Pons (tissue), 1 donor: ENCODE measurements around the gene N4BP2L1.

Experiments
- DNase-seq: peaks from one replicate; pipeline ENCODE4 v3.0.0-alpha.2; 2016; ENCODE audit warnings: low spot score

N4BP2L1 gene

DNA sequence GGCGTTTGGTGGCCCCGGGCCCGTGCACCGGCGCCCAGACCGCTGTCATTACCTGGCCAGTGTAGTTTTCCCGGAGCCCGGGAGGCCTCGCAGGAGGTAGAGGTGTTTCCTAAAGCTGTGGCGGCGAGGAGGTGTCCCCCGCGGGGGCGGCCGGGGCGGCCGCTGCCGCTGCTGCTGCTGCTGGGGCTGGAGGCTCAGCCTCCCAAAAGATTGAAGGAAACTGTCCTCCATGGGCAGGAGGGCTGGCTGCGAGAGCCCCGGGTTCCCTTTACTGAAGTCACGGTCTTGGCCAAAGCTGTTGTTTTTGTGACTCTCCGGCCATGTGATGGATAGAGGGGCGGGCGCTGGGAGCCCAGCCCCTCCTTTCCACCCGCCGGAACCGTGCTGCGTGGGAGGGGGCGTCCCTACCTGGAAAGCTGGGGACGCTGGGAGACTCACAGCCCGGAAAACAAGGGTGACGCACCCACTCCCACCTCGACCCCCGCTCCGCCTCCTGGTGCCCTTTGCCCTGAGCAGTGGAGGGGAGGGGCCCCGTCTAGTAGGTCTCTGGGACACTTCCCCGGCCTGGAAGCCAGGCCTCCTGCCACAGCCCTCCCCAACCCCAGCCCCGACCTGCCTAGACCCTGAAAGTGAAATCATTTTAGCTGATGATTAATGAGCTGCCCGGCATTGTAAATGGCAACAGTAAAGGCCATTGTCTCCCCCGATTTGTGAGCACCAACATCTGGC is at the start of gene N4BP2L1:
Gene N4BP2L1, minus strand, starts transcription at position 279 of the 729 bp plus-strand sequence. Its CDS starts 48 bp downstream, at position 231.
- DNase-seq: peak; percentile 86

DNA sequence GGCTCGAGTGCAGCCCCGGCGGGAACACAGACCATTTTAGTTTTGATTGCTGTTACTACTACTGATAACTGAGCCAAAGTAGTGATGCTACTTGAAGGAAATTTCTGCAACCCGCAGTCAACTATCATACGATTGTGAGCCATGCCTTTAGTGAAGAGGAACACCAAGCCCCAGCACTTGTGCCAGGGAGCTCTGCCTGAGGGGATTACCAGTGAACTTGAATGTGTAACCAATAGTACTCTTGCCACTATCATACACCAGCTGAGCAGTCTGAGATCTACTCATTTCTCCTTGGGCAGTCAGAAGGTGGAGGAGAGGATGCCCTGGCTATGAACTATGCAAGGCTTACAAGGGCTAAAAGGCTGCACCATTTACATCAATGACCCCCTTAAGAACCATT is 49.0 kb upstream of the N4BP2L1 start:
- DNase-seq: no peak

DNA sequence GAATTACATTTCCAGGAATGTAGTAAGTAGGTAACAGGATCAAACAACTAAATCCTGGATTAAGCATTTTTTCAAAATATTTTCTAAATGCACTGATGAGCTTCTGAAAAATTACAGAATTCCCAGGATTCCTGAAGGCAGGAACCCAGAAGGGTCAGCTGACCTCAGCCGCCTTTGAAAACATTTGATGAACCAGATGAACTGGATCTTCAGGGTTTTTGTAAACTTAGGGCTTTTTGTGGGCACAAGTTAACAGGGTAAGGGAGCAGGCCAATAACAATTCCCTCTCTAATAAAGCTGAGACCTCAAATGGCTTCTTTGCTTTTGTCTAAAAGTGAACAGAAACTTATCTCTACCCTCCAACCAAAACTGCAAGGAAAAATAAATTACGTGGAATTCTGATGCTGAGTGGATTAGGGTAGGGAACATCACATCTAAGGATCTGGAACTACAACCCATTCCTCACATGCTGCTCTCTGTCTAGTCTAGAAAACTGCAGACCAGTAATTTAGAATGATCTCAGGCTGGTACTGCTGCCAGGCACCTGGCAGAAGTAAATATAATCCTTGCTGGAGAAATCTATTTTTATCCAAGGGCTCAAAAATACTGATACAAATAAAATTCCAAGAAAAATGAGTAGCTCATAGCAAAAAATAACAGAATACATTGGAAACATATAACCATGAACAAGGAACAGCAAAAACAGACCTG is 48.2 kb upstream of the N4BP2L1 start:
- DNase-seq: no peak

DNA sequence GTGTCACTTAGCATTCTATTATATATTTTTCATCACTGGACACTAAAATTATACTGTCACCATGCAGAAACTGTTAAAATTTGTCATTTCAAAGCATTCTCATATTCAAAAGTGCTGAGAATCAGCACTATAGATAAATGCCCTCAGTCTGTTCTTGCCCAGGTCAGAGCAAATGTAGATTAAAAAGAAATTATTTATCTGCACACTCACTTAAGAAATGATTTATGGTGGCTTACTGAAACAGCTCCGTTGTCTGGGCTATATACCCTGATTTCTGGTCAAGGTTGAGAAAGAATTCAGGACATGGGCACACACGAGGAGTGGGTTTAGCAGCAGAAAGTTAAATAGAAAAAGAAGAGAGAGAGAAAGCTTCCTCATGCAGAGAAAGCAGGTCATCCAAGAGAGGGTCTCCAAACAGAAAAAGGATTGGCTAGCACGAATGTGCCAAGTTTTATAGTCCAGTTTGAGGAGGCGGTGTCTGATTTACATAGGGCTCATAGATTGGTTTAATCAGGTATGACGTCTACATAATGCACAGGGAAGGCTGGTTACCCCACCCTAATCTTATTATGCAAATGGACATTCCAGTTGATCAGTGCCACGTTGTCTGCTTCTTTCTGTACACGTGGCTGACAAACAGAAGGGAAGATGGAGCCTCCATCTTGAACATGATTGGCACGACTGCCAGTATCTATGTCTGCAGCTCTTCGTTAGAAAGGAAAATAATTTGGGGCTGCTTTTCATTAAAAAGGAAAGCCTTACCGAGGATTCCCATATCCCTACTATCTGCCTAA is 47.3 kb upstream of the N4BP2L1 start:
- no peak for DNase-seq

DNA sequence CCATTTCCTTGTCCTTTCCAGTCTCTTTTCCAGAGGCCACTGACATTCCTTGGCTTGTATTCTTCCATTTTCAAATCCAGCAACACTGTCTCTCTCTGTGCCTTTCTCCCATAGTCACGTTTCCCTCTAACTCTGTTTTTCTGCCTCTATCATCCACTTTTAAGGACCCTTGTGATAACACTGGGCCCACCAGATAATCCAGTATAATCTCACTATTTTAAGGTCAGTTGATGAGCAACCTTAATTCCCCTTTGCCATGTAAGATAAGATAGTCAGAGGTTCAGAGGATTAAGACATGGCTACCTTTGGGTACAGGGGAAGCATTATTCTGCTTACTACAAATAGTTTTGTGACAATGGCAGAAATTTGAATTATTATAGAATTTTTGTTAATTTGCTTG is 45.7 kb upstream of the N4BP2L1 start:
- no peak for DNase-seq

DNA sequence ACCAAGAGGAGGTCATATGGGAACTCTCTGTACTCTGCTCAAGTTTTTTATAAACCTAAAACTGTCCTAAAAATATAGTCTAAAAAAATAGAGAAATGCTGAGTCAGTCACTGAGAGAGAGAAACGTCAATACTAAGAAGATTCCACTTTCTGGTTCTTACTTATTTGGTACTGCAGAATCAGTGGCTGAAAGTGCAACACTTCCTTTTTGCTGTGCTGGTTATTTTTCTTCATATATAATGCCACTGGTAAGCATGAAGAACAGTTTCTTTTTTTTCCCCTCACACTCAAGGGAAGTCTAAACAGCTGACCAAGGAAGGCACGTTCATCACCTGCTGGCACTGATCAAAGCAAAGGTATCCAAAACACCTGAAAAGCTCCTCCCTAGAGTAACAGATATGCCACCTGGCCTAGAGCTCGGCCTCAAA is 44.3 kb upstream of the N4BP2L1 start:
- DNase-seq: peak; percentile 39

DNA sequence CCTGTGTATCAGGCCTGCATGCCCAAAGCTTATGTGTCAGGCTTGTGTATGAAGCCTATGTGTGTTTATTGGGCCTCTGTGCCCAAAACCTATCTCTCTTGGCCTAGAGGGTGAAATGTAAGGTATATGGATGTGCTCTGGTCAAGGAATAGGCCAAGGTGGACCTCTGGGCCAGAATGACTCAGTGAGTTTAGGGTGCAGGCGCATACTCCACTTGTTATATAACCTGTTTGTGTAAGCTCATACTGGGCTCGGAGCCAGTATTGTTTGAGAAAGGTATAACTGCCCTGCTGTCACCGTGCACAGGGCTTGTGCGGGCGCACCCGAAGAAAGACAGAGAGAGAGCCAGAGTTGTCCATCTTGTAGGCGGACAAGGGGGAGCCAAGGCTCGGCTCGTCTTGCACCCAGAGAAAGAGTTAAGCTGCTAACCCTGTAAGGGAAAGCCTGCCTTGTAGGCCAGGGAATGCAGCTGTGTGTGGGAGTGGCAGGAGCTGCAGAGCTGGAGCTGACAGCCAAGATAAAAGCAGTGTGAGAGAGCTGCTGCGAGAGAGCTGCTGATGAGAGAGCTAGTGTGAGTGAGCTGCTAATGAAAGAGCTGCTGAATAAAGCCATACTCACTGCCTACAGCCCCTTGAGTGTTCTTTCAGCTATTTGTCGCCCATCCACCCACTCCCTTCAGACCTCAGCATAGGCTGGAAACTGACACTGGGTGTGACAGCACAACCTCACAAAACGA is 43.4 kb upstream of the N4BP2L1 start:
- peak; percentile 61 for DNase-seq

DNA sequence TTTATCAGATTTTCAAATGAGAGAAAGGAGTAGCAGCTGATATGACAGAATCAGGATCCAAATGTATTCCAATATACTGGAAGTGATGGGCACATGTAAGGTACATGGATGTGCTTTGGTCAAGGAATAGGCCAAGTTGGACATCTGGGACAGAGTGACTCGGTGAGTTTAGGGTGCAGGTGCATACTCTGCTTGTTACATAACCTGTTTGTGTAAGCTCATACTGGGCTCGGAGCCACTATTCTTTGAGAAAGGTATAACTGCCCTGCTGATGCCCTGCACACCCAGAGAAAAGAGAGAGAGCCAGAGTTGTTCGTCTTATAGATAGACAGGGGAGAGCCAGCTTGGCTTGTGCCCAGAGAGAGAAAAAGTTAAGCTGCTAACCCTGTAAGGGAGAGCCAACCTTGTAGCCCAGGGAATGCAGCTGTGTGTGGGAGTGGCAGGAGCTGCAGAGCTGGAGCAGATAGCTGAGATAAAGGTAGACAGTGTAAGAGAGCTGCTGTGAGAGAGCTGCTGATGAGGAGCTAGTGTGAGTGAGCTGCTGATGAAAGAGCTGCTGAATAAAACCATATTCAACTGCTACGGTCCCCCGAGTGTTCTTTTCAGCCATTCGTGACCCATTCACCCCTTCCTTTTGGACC is 40.7 kb upstream of the N4BP2L1 start:
- DNase-seq: no peak

DNA sequence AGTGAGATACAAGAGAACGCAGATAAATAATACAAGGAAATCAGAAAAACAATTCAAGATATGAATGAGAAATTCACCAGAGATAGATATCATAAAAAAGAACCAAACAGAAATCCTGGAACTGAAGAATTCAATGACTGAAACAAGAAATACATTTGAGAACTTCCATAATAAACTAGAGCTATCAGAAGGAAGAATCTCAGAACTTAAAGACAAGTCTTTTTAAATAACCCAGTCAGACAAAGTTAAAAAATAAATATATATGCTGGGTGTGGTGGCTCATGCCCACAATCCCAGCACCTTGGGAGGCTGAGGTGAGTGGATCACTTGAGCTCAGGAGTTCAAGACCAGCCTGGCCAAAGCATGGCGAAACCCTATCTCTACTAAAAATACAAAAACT is 28.7 kb upstream of the N4BP2L1 start:
- DNase-seq: no peak

DNA sequence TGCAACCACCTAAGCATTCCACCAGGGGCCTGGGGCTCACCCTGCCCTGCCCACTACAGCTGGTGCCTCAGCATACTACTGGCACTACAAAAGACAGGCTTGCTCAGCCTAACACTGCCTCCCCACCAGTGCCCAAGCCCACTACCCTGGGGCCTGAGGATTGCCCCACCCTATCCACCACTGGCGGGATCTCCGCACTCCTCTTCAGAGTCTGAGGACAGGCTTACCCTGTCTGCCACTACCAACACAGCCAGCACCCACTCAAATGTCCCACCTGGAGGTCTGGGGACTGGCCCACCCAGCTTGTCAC is 27.6 kb upstream of the N4BP2L1 start:
- DNase-seq: no peak

DNA sequence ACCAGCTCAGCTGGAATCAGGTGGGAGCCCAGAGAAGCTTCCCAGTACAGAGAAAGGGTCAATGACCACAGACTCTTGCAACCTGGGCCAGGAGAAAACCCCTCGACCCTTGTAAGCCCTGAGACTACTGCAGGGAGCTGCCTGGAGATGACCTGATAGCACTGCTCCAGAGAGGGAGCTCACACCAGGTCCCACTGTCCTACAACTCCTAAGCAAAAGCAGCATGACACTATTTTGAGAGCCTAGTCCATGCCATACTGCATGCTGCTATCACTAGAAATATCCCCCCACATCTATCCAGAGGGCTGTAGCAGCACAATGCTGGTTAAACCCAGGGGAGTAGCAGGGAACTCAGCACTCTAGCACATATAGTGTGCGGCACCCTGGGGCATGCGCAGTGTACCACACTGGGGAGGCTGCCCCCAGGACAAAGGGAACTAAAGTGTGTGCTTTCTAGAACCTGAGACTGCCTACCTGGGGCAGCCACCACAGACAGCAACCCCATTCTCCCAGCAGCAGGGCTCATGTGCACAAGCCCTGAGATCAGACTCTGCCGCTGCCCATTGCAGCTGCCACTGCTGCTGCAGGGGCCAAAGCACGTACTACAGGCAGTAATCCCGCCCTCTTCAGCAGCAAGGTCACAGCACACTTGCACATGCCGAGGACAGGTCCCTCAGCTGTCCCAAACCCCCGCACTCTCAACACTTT is 27.1 kb upstream of the N4BP2L1 start:
- no peak for DNase-seq

DNA sequence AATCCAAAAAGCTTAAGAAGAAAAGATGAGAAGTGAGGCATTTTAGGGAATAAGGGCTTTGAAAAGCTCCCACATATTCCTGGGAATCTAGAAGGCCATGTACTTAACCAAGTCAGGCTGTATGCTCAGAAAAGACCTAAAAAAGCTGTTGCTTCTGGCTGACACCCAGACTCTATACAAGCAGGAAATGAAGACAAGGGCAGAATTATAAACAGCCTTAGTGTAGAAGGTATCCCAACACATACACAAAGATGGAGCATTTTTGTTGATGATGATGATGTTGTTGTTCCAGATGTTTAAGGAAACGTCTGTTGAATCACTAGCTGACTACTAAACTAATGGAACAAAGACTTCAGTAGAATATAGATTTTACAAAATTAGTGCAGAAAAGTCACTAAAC is 26.1 kb upstream of the N4BP2L1 start:
- DNase-seq: no peak

DNA sequence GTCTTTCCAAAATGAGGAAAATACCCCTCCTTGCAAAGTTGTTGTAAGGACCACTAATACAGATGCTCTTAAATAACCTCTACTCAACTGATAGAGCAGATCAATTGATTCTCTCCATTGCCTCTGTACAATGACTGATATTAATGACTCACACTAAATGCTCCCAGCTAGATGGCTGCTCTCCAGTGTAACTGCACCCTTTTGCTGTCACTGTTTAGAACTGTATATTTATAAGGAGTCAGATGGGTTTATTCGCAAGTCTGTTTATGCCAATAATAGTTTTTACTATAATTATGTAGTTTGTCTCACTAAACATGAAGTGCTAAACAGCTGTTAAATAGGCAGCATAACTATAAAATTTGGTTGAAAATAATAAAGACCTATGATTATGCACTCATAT is 21.0 kb upstream of the N4BP2L1 start:
- no peak for DNase-seq

DNA sequence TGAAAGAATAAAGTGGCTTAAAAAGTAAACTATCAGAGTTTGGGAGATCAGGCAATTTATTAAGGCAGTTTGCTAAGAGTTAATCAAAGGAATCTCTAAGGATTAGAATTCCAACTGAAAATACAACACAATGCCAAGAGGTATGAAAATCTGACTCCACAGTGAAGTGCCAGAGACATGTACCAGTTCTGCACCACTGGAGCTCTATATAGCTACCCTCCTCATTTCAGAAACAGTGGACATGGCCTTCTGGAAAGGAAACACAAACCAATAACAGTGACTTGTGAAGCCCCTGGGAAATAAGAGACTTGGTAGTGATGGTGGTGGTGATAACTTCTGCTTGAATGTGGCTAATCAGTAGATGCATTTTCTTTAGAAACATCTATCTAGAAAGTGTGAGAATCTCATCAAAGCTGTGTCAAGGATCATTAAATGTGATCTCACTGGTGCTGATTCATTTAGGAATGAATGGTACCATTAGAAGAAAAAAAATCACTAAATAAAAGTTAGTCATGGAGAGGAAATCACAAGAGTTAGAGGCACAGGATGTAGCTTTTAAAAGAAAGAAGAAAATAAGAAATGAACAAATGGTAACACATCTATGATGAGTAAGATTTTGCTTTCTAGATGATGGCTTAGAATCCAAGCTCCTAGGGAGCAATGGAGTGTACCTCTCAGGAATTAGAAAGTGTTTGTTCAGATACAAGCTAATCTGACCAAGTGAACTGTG is 20.1 kb upstream of the N4BP2L1 start:
- DNase-seq: no peak

DNA sequence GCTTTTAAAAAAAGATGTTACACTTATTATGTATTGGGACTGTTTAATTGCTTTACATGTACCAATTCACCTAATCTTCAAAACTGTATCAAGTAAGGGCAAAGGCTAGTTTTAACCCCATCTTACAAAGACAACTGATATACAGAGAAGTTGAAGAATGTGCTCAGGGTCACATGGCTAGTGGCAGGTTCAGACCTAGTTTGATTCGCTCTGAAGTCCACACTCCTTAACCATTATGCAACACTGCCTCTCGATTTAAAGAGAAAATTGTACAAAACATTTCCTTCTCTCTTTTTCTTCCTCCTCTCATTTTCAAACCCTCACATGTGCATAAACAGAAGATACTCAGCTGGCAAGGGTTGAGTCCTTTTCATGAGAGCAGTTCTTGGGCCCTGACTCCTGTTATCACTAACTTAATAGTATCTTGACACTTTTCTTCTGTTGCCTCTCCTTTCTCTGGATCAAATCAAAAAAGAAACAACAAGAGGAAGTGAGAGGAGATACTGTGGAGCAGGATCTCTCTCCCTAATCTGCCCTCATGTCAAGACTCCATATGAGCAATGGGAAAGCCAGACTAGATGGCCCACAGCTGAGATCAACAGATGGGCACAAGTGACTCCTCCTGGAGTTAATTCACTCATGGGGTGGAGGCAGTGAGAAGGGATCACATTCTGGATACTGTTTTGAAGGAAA is 19.0 kb upstream of the N4BP2L1 start:
- no peak for DNase-seq

DNA sequence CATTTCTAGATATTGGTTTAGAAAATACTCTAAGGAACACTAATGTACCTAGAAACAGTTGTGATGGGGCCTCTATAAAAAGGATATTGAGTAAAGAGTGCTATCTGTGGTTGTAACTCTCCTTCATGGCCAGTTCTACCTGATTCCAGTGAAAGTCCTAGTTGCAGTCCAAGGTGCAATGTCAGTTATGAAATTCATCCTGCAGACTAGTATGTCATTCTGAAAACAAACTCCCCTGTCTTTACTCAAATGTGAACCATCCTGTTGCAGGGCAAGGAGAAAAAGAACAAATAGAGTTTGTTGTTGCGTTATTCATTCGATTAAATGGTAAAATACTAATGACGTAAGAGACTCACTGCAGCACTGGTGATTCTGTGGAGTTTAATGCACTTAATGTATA is 18.3 kb upstream of the N4BP2L1 start:
- DNase-seq: no peak

DNA sequence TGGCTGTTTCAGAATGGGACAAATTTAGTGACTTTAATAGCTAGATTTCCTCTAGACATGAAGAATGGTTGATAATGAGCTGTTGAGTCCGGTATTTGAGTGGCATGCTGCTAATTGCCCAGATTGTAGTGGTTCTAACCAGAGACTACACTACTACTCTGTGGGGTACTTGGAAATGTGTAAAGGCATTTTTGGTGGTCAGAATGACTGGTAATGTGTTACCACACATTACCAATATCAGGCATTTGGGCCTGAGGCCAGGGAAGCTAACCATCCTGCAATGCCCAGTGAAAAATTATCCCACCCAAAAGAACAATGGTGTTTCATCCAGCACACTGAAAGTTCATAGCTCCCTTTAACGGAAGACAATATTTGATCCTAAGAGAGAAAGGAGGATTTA is 17.5 kb upstream of the N4BP2L1 start:
- no peak for DNase-seq

DNA sequence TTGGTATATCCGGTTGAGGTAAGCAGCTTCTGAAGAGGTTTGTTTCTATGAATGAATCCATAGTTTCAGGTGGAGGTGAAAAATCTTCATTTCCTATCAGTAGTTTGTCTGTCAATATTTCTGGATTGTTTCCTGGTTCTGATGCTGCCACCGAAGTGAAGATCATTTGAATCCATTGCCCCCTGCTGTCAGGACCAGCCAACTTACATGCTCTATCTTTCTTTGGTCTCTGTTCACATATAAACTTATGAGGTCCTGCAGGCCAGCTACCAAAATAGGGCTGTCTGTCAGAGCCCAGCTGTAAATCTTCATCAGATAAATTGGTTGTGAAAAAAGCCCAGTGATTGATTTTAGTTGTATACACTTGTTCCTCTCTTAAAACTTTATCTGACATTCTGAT is 15.2 kb upstream of the N4BP2L1 start:
- DNase-seq: peak; percentile 61

DNA sequence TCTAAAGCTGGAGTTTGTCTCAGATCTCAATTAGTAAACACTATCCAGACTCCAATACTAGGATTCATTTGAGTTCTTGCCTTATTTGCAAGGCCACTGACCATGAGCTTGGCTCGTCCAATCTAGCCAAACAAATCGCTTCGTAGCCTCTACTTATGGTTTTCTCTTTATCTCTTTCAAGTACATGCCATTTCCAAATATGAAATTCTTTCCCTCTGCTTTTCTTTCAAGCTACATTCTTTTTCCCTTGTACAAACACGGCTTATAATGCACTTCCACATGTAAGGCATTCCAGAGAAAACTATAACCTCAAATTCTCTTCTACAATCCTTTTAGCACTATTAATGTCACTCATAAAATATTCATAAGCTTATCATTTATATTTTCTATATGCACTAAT is 10.9 kb upstream of the N4BP2L1 start:
- no peak for DNase-seq

DNA sequence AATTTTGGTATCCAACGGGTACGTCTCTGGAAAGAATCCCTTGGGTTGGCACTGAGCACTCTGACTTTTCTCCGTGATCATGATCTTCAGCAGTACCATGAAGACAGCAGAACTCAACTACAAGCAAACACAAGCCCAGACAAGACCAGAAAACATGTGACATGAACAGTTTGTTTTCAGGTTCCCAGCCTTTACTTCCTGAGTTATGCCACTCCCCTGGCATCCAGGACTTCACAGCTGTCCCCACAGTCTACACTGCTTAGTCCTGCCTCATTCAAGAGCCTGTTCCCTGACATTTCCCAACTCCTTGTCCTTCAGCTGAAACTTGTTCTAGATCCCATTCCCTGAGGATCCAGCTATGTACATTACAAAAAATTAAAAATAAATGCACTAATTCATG is 4.9 kb upstream of the N4BP2L1 start:
- no peak for DNase-seq
